Prostate gland (tissue), 2 donors: ENCODE measurements around the gene ALK. TPM values are rescaled to one million over a fixed set of nuclear protein-coding genes. Genes with fewer than 3 reads are reported as not detected.

Source experiments
- DNase-seq: peaks from one replicate; pipeline ENCODE4 v3.0.0-alpha.2; 2019; ENCODE audit warnings: low spot score
- H3K27ac ChIP-seq, 2 donors: fragments of 200-600 bp; sonication (generic); 2 replicates each; pipeline ENCODE4 v1.5.1; 2017 to 2019
- H3K27me3 ChIP-seq: fragments of 200-600 bp; sonication (generic); replicated peaks from 2 replicates; pipeline ENCODE4 v1.5.1; 2019; ENCODE audit not compliant: insufficient read depth
- H3K36me3 ChIP-seq, 2 donors: fragments of 200-600 bp; sonication (generic); 1 replicate in 1 of 2; 2 replicates in 1 of 2; pipeline versions ENCODE4 v1.5.1 to v1.8.1; 2017 to 2019
- H3K4me1 ChIP-seq: fragments of 200-600 bp; sonication (generic); replicated peaks from 2 replicates; pipeline ENCODE4 v1.5.1; 2019
- H3K4me3 ChIP-seq, 2 donors: fragments of 200-600 bp; sonication (generic); 2 replicates each; pipeline ENCODE4 v1.5.1; 2017 to 2019
- H3K9me3 ChIP-seq: fragments of 200-600 bp; sonication (generic); 2 replicates; pipeline ENCODE4 v1.5.1; 2017
- POLR2A ChIP-seq: fragments of 450-650 bp; IDR thresholded peaks from one replicate; pipeline ENCODE4 v1.6.1; 2016; ENCODE audit warnings: antibody characterized with exemption, mild to moderate bottlenecking
- POLR2AphosphoS5 ChIP-seq: sonication (generic); formaldehyde crosslinking; IDR thresholded peaks from one replicate; pipeline ENCODE4 v1.6.1; 2017; ENCODE audit warnings: antibody characterized with exemption
- WGBS: methylation state at CpG from one replicate; pipeline ENCODE4 v1.1.5; 2018; 5-methylcytosine and 5-hydroxymethylcytosine counted together
- intact Hi-C: fragments of 100-400 bp; cut with DNase I; formaldehyde crosslinking; loops from one replicate; pipeline ENCODE4 v1.14.2; 2022
- total RNA-seq, 2 donors: library from RNA; depleted of rRNA; stranded (reverse); fragments of >200 nt; gene quantifications; one replicate each; pipeline ENCODE4 v1.1.0, GENCODE V29; 2016
- TF ChIP-seq, protein P1 (sequence below), 4 experiments: fragments of 200-600 bp in 2 of 4; fragments of 450-650 bp in 2 of 4; sonication (generic) in 2 of 4; IDR thresholded peaks; 1 replicate in 3 of 4; 2 replicates in 1 of 4; pipeline ENCODE4 v1.5.1; 2016 to 2019; ENCODE audit warnings: antibody characterized with exemption in 4 of 4, mild to moderate bottlenecking in 2 of 4, moderate library complexity in 2 of 4

Gene ALK
- total RNA-seq, 2 donors from 2014 or later, result 0.14 to 1.2 TPM

DNA sequence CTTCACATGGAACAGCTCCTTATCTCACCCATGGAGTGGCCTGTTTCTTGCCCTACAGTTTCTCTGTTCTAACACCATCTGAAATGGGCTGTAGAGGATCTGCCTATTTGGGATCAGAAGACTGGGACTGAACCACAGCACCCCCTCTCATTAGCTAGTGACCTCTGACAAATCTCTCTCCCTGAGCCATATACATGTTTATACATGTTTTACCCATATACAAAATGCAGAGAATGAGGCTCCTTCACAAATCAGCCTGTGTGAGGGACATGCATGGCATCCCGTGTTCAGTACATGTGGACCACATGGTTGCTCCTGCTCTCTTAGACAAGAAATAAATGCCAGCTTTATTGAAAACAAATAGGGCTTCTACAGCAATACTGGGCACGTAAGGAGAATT is 282.7 kb downstream of the ALK start:
- WGBS, result 92% methylated on average over 2 of the region's 2 CpGs

DNA sequence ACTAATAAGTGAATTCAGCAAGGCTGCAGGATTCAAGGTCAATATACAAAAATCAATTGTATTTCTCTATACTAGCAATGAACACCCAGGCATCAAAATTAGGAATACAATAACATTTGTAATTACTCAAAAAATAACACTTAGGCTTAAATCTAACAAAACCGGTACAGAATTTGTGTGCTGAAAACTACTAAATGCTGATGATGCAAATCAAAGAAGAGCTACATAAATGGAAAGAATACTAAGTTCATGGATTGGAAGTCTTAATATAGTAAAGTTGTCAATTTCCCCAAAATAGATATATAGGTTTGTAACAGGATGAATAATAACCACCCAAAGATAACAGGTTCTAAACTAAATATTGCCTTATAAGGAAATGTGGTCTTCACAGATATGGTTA is 286.5 kb downstream of the ALK start:
- H3K4me1 ChIP-seq, result no peaks in the 10 kb centered on the region
- TF ChIP-seq, protein P1, sequence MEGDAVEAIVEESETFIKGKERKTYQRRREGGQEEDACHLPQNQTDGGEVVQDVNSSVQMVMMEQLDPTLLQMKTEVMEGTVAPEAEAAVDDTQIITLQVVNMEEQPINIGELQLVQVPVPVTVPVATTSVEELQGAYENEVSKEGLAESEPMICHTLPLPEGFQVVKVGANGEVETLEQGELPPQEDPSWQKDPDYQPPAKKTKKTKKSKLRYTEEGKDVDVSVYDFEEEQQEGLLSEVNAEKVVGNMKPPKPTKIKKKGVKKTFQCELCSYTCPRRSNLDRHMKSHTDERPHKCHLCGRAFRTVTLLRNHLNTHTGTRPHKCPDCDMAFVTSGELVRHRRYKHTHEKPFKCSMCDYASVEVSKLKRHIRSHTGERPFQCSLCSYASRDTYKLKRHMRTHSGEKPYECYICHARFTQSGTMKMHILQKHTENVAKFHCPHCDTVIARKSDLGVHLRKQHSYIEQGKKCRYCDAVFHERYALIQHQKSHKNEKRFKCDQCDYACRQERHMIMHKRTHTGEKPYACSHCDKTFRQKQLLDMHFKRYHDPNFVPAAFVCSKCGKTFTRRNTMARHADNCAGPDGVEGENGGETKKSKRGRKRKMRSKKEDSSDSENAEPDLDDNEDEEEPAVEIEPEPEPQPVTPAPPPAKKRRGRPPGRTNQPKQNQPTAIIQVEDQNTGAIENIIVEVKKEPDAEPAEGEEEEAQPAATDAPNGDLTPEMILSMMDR (IDR thresholded peaks at IDR 0.05), result no peak
- TF ChIP-seq POLR2A (no peak), POLR2AphosphoS5 (no peak)
- H3K4me3 ChIP-seq, result no peak overlapping the region
- H3K27me3 ChIP-seq, result no peaks in the 10 kb centered on the region
- intact Hi-C loops, result no loop called here
- 95% methylated on average over 1 of the region's 1 CpG for WGBS
- H3K27ac ChIP-seq, result no peak overlapping the region
- no peaks in the 10 kb centered on the region for H3K36me3 ChIP-seq
- DNase-seq, result no peak
- no peaks in the 10 kb centered on the region for H3K9me3 ChIP-seq

More for the DNA sequence above, 282.7 kb downstream of the ALK start:
- Histone ChIP-seq H3K27me3 (no peaks in the 10 kb centered on the region), H3K4me3 (no peak overlapping the region), H3K9me3 (no peaks in the 10 kb centered on the region), H3K4me1 (no peaks in the 10 kb centered on the region), H3K36me3 (no peaks in the 10 kb centered on the region), H3K27ac (no peak overlapping the region)
- intact Hi-C loops, result no loop called here
- DNase-seq, result no peak
- no peak for TF ChIP-seq POLR2A
- TF ChIP-seq, protein P1 (IDR thresholded peaks at IDR 0.05), result no peak
- no peak for TF ChIP-seq POLR2AphosphoS5

DNA sequence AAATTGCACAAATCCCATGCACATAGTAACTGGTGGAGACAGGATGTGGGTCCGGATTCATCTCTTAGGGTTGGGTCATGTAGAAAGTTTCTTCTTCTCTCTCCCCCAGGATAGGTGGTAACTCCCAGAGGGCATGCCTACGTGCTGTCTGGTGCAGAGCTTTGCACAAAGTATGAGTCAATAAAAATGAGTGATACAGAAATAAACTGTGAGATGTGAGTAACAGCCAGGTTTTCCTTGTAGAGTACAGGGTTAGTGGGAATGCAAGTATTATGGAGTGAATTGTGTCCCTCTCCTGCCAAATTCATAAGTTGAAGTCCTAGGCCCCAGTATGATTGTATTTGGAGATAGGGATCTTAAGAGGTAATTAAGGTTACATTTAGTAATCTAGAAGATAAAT is 289.4 kb downstream of the ALK start:
- WGBS, result 87% methylated on average over 2 of the region's 2 CpGs
- no peaks in the 10 kb centered on the region for H3K36me3 ChIP-seq
- no peak for DNase-seq
- no peak for TF ChIP-seq POLR2A
- TF ChIP-seq, protein P1 (IDR thresholded peaks at IDR 0.05), result no peak
- no peak for TF ChIP-seq POLR2AphosphoS5
- no peak overlapping the region for H3K4me3 ChIP-seq
- H3K27me3 ChIP-seq, result peaks cover 6% of the 10 kb centered on the region
- no peaks in the 10 kb centered on the region for H3K4me1 ChIP-seq
- no peaks in the 10 kb centered on the region for H3K9me3 ChIP-seq
- intact Hi-C loops, result no loop called here
- no peak overlapping the region for H3K27ac ChIP-seq

DNA sequence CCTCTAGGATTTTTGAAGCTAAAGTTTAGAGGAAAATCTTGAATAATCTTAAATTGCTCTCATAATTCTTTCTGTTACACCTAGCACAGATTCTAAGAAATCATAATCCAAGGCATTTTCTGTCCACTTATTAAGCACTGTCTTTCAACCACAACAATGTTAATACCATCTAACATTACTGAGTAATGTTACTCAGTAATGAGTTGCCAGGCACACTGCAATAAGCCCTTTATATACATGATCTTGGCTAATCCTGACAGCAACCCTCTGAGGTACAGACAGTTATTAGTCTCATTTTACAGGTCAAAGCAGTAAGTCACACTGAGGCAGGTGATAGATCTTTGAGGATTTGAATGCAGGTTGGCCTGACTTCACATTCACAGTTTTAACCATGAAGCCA is 291.9 kb downstream of the ALK start:
- no peak for TF ChIP-seq POLR2AphosphoS5
- DNase-seq, result no peak
- no peaks in the 10 kb centered on the region for H3K4me1 ChIP-seq
- H3K4me3 ChIP-seq, result no peak overlapping the region
- no peak overlapping the region for H3K27ac ChIP-seq
- peaks cover 9% of the 10 kb centered on the region for H3K27me3 ChIP-seq
- no peaks in the 10 kb centered on the region for H3K36me3 ChIP-seq
- no peaks in the 10 kb centered on the region for H3K9me3 ChIP-seq
- intact Hi-C loops, result no loop called here

DNA sequence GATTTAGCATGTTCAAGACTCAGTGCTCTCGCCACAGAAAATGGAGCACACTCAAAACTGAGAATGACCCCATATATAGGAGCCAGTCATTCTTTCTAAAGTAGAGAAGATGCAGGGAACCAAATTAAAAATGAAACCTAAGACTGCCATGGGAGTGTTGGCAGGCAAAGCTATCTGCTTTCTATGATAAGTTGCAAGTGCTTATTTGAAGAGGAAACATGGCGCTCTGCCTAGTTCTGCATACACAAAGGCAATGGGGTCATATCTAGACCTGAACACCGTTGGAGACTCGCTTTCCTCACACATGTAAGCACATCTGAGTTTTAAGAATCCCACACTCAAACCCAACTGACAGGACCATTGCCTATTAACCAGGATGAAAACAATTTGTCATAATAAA is 292.5 kb downstream of the ALK start:
- 56% methylated on average over 4 of the region's 4 CpGs for WGBS
- TF ChIP-seq POLR2A (no peak), POLR2AphosphoS5 (no peak)
- TF ChIP-seq, protein P1 (IDR thresholded peaks at IDR 0.05), result no peak
- no peak overlapping the region for H3K27ac ChIP-seq
- H3K9me3 ChIP-seq, result no peaks in the 10 kb centered on the region
- H3K36me3 ChIP-seq, result no peaks in the 10 kb centered on the region
- no peak for DNase-seq
- H3K4me1 ChIP-seq, result no peaks in the 10 kb centered on the region
- no peak overlapping the region for H3K4me3 ChIP-seq
- intact Hi-C loops, result no loop called here
- H3K27me3 ChIP-seq, result peaks cover 9% of the 10 kb centered on the region
